SK-N-SH (cell line): Measurements from ENCODE around the gene TUBGCP3.

ENCODE experiments used
- CTCF ChIP-seq: fragments of 200-600 bp; sonication (generic); IDR thresholded peaks from 2 replicates; pipeline ENCODE4 v1.6.1; 2017; ENCODE audit warnings: antibody characterized with exemption, mild to moderate bottlenecking, moderate library complexity
- ELF1 ChIP-seq: IDR thresholded peaks from 2 replicates; pipeline ENCODE4 v1.4.0; 2012
- EZH2phosphoT487 ChIP-seq: fragments of 200-600 bp; sonication (generic); IDR thresholded peaks from 2 replicates; pipeline ENCODE4 v1.6.1; 2017; ENCODE audit warnings: low read depth, mixed run types, mild to moderate bottlenecking, antibody characterized with exemption, moderate library complexity, borderline replicate concordance
- GABPA ChIP-seq: IDR thresholded peaks from 2 replicates; pipeline ENCODE4 v1.4.0; 2012; ENCODE audit warnings: low read depth, mild to moderate bottlenecking
- JUND ChIP-seq: IDR thresholded peaks from 2 replicates; pipeline ENCODE4 v1.4.0; 2012
- RAD21 ChIP-seq: IDR thresholded peaks from 2 replicates; pipeline ENCODE4 v1.6.1; 2012; ENCODE audit warnings: mild to moderate bottlenecking, low read length
- RCOR1 ChIP-seq: fragments of 150-350 bp; IDR thresholded peaks from 2 replicates; pipeline ENCODE4 v1.6.1; 2017; ENCODE audit warnings: antibody characterized with exemption, low read length
- RXRA ChIP-seq: IDR thresholded peaks from 2 replicates; pipeline ENCODE4 v1.4.0; 2012; ENCODE audit warnings: low read depth, mild to moderate bottlenecking, borderline replicate concordance
- SIN3A ChIP-seq: IDR thresholded peaks from 2 replicates; pipeline ENCODE4 v1.6.1; 2012; ENCODE audit warnings: low read depth, mild to moderate bottlenecking, low read length, moderate library complexity, borderline replicate concordance
- USF2 ChIP-seq: fragments of 150-350 bp; IDR thresholded peaks from 2 replicates; pipeline ENCODE4 v1.6.1; 2017; ENCODE audit warnings: antibody characterized with exemption, low read length, low read depth, borderline replicate concordance
- TF ChIP-seq, protein P1 (sequence below): IDR thresholded peaks from 2 replicates; pipeline ENCODE4 v1.6.1; 2012; ENCODE audit warnings: mild to moderate bottlenecking, low read depth, low read length, moderate library complexity
- TF ChIP-seq, protein P2 (sequence below): IDR thresholded peaks from 2 replicates; pipeline ENCODE4 v1.4.0; 2012; ENCODE audit warnings: low read depth, borderline replicate concordance
- TF ChIP-seq, protein P3 (sequence below): IDR thresholded peaks from 2 replicates; pipeline ENCODE4 v1.4.0; 2012; ENCODE audit warnings: low read depth

GRCh38 chr13:112469071-112469745, 118.7 kb downstream of the TUBGCP3 start:
- TF ChIP-seq CTCF (no peak), USF2 (no peak), SIN3A (no peak), RXRA (no peak), ELF1 (no peak), JUND (no peak), RCOR1 (no peak), GABPA (no peak), EZH2phosphoT487 (no peak), RAD21 (no peak)
- TF ChIP-seq, protein P1, sequence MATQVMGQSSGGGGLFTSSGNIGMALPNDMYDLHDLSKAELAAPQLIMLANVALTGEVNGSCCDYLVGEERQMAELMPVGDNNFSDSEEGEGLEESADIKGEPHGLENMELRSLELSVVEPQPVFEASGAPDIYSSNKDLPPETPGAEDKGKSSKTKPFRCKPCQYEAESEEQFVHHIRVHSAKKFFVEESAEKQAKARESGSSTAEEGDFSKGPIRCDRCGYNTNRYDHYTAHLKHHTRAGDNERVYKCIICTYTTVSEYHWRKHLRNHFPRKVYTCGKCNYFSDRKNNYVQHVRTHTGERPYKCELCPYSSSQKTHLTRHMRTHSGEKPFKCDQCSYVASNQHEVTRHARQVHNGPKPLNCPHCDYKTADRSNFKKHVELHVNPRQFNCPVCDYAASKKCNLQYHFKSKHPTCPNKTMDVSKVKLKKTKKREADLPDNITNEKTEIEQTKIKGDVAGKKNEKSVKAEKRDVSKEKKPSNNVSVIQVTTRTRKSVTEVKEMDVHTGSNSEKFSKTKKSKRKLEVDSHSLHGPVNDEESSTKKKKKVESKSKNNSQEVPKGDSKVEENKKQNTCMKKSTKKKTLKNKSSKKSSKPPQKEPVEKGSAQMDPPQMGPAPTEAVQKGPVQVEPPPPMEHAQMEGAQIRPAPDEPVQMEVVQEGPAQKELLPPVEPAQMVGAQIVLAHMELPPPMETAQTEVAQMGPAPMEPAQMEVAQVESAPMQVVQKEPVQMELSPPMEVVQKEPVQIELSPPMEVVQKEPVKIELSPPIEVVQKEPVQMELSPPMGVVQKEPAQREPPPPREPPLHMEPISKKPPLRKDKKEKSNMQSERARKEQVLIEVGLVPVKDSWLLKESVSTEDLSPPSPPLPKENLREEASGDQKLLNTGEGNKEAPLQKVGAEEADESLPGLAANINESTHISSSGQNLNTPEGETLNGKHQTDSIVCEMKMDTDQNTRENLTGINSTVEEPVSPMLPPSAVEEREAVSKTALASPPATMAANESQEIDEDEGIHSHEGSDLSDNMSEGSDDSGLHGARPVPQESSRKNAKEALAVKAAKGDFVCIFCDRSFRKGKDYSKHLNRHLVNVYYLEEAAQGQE, result no peak
- TF ChIP-seq, protein P2, sequence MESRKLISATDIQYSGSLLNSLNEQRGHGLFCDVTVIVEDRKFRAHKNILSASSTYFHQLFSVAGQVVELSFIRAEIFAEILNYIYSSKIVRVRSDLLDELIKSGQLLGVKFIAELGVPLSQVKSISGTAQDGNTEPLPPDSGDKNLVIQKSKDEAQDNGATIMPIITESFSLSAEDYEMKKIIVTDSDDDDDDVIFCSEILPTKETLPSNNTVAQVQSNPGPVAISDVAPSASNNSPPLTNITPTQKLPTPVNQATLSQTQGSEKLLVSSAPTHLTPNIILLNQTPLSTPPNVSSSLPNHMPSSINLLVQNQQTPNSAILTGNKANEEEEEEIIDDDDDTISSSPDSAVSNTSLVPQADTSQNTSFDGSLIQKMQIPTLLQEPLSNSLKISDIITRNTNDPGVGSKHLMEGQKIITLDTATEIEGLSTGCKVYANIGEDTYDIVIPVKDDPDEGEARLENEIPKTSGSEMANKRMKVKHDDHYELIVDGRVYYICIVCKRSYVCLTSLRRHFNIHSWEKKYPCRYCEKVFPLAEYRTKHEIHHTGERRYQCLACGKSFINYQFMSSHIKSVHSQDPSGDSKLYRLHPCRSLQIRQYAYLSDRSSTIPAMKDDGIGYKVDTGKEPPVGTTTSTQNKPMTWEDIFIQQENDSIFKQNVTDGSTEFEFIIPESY, result no peak
- TF ChIP-seq, protein P3, sequence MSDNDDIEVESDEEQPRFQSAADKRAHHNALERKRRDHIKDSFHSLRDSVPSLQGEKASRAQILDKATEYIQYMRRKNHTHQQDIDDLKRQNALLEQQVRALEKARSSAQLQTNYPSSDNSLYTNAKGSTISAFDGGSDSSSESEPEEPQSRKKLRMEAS, result no peak
